HG02610 (cell line): ENCODE results near the gene LRP1B.
A peak's percentile ranks its signal among the peaks of the same experiment; 100 is the strongest.

ENCODE experiments used
- ATAC-seq: cut with Tn5 transposase; IDR thresholded peaks from one replicate; pipeline ENCODE4 v1.9.1; 2021; ENCODE audit warnings: mild to moderate bottlenecking, moderate library complexity; ENCODE audit not compliant: unreplicated experiment

The LRP1B gene

GRCh38 chr2:141959941-141960340, 170.9 kb downstream of the LRP1B start:
- no peak for ATAC-seq

GRCh38 chr2:141959016-141959415, 171.8 kb downstream of the LRP1B start:
- ATAC-seq = no peak

- ATAC-seq = no peak
Measured at GRCh38 chr2:141957827-141958450, 172.9 kb downstream of the LRP1B start.

- no peak for ATAC-seq
Measured at GRCh38 chr2:141957321-141957720, 173.5 kb downstream of the LRP1B start.

- no peak for ATAC-seq
Measured at GRCh38 chr2:141947396-141948114, 183.3 kb downstream of the LRP1B start.

DNA sequence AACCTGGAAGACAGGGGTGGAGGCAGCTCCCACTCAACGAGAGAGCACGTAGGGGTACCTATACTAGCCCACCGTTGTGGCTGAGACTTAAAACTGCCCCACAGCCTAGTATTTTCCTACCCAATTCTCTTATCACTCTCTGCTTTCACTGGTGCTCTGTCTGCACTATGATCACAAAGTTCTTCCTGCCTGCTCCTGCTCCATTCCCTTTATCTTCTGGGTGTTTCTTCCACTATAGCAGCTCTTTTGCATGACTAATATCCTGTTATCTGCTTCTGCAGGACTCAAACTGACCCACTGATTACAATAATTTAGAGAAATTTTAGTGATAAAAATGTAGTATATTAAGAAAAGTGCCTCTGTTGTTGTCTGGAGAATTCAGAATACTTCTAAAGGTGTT, 184.8 kb downstream of the LRP1B start:
- no peak for ATAC-seq

GRCh38 chr2:141943918-141944317, 186.9 kb downstream of the LRP1B start:
- no peak for ATAC-seq

- ATAC-seq = no peak
Measured at GRCh38 chr2:141942006-141942789, 188.6 kb downstream of the LRP1B start.

DNA sequence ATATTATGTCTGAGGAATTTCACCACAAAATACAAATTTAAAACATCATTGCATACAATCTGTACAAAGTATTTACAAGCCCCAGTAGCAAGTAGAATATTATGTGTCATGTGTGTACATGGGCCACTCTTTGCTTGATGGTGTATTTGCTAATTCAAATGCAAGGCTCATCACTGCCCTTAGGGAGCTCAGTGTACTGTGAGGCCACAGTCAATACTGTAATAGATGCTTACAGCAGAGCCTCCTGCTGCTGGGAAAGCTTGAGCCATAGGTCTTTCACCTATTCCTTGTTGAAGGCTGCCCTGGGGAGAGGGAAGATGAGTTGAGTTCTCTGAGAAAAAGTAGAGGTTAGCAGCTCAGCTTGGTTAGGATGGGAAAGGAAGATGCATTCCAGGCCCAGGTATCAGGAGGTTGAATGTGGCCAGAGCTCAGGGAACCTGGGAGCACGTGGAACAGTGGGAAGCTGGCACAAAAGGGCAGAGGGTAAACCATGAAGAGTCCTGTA, 189.6 kb downstream of the LRP1B start:
- no peak for ATAC-seq

DNA sequence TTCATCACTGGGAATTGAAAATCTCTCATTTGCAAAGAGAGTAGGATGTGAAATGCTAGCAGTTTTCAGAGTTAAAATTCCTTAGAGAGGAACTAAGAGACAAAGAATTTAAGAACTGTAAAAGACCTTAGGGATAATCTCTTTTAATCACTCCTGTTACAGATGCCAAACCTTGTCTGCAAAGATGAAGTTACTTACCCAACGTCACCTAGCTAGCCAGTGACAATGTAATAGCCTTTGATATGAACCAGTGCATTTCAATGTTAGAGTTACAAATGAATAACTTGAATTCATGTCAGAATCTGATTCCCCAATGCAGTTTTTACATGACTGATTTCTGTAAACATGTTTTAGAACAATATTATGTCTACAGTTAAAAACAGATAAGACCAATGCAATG, 190.1 kb downstream of the LRP1B start:
- no peak for ATAC-seq

- ATAC-seq = no peak
Measured at GRCh38 chr2:141933226-141933625, 197.6 kb downstream of the LRP1B start.

DNA sequence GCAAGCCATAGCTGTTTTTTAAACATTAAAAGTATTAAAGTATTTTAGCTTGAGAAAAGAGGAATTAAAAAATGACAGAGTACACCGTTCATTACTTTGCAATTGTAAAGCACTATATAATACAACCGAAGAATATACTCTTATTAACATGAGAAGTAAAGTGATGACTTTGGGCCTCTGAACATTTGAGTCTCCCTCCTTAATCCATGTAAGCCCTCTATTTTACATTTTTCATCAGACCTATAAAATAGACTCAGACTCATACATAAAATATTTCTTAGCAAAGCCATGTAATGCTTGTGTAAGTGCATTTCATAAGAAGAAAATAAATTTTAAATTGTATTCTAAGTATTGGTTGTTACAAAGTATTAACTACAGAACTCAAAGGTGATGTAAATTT, 198.6 kb downstream of the LRP1B start:
- no peak for ATAC-seq

DNA sequence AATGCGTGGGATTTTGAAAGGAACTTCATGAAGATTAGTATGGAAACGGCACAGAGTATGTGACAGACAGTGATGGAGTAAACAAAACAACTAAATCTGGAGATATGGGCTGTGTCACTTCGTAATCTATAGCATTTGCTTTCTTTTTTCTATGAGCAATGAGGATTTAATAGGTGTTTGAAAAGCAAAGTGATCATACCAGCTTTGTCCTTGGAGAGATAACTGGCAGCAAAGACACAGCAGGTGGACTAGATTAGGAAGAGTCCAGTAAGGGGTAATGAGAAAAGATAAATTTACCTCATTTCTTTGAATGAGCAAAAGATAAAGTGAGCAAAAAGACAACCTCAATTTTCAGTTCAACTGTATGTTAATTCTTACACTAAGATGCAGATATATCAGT, 199.0 kb downstream of the LRP1B start:
- no peak for ATAC-seq

GRCh38 chr2:141930803-141931202, 200.0 kb downstream of the LRP1B start:
- no peak for ATAC-seq

GRCh38 chr2:141929331-141930252, 201.2 kb downstream of the LRP1B start:
- ATAC-seq = no peak

- ATAC-seq = no peak
Measured at GRCh38 chr2:141928476-141928875, 202.3 kb downstream of the LRP1B start.

- ATAC-seq = no peak
Measured at GRCh38 chr2:141927536-141927935, 203.3 kb downstream of the LRP1B start.

- ATAC-seq = no peak
Measured at GRCh38 chr2:141925511-141925910, 205.3 kb downstream of the LRP1B start.

DNA sequence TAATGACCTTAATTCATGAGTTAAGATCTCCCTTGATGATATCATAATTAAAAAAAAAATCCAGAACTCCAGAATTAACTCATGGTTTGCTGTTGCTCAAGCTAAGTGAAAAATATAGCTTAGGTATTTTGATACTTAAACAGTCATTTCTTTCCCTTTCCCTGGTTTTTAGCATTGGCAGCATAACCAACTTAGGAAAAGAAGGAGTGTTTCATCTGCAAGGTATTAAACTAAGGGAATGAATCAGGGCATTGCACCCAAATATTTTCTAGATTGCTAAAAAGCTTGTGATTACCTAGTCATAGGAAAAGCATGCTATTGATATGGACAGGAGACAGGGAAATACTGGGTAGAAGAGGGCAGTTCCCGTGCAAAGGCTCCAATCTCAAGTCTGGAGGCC, 207.2 kb downstream of the LRP1B start:
- ATAC-seq = no peak

DNA sequence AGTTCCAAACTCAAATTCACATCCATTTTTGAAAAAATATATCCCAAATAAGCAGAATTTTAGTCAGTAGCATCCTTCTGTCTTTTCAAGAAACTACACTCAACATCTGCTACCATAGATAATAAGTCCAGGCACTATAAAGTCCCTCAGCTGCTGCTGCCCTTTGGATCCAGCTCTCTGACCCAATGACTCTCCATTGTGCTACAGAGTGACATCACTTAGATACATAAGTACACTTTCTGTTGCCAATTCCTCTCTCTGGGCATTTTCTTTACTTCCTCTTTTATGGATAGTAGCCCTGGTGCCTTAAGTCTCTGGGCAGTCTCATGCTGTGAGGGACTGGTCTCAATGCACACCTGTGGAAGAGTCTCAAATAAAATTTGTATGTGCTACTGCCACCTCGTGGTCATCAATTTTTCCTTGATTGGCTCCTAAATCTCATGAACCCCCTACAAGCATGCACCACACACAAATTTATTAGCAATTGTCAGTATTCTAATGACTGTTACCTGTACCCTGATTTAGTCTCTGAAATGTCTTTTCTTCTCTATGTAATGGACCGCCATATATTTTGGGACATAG, 219.2 kb downstream of the LRP1B start:
- ATAC-seq = peak; percentile 70
